HG03159 (cell line): Measurements from ENCODE around the gene PIAS4.

Experiments used
- ATAC-seq: cut with Tn5 transposase; IDR thresholded peaks from one replicate; pipeline ENCODE4 v1.9.1; 2021; ENCODE audit warnings: mild to moderate bottlenecking, moderate library complexity; ENCODE audit not compliant: unreplicated experiment

PIAS4 gene

DNA sequence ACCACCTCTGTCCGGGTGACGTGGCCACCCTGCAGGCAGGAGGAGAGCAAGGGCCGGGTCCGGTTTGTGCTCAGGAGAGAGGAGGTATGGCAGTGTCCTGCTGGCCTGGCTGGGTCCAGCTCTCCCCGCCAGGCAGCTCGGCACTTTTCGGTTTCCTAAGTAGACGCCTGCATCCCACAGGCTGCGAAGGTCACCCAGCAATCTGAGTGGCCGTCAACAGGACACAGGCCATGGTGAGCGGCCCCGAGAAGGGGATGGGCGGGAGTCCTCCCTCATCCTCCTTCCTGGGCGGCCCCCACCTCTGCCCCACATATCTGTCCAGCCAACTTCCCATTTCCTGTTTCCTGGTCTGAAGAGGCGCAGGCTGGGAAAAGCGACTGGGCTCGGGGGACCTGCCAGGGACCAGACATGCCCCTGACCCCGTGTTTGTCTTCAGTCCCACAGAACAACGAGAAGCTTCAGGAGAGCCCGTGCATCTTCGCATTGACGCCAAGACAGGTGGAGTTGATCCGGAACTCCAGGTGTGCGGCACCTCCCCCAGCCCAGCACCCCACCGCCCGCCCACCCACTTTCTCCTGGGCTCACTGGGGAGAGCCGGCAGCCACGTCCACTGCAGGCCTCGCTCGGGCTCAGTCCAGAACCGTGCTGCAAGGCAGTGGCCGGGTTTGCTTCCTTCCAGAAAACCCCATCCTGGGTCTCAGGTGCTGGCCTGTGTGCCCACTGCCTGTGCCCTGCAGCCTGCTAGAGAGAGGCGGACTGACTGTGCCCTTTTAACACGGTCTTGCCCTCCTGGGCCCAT, 16.3 kb downstream of the PIAS4 start:
- ATAC-seq: no peak

- no peak for ATAC-seq
Measured at GRCh38 chr19:4025317-4025716, 17.8 kb downstream of the PIAS4 start.

DNA sequence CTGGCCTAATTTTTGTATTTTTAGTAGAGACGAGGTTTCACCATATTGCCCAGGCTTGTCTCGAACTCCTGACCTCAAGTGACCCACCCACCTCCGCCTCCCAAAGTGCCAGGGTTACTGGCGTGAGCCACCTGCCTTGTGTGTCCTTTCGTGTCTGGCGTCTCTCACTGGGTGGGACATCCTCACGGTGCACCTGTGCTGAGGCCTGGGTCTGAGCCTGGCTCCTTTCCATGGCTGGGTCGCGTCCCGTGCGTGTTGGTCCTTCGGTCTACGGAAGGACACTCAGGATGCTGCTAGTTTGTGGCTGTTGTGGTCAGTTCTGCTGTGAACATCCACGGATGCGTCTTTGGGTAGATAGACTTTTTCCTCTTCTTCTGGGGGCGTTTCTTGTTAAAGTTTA, 19.6 kb downstream of the PIAS4 start:
- no peak for ATAC-seq

- ATAC-seq: no peak
Measured at GRCh38 chr19:4028334-4029246, 21.1 kb downstream of the PIAS4 start.

DNA sequence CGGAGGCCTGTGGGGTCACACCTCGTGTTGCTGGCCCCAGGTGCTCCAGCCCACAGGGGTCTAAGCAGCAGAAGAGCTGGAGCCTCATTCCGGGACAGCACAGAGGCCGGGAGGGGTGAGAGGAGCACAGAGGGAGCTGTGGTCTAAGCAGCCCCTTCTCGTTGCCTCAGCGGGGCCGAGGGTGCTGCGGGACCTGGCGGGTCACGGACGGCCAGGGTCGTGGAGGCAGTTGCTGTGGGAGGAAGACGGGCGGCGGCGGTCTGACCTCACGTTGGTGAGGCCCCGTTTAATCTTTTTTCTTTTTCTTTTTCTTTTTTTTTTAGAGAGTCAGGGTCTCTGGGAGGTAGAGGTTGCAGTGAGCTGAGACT, 21.7 kb downstream of the PIAS4 start:
- ATAC-seq: no peak

GRCh38 chr19:4030552-4030951, 23.0 kb downstream of the PIAS4 start:
- no peak for ATAC-seq

- ATAC-seq: no peak
Measured at GRCh38 chr19:4030981-4031380, 23.4 kb downstream of the PIAS4 start.

GRCh38 chr19:4031420-4031819, 23.9 kb downstream of the PIAS4 start:
- no peak for ATAC-seq

DNA sequence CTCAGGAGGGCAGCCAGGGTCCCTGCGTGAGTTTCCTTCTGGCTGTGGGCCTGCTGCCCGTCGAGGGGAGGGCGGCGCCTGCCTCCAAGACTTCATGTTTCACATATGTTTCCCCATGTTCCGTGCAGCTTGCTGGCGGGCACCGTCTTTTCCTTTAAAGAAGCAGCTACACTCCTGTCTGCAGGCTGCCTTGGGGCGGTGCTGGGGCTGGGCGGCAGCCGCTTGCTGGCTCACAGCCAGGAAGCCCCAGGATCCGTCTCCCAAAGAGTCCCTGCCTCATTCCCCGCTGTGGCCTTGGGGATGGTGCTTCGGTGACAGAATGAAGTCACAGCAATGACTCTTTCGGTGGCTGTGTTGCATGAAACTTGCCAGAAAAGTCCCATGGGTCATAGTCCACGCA, 24.9 kb downstream of the PIAS4 start:
- ATAC-seq: no peak

DNA sequence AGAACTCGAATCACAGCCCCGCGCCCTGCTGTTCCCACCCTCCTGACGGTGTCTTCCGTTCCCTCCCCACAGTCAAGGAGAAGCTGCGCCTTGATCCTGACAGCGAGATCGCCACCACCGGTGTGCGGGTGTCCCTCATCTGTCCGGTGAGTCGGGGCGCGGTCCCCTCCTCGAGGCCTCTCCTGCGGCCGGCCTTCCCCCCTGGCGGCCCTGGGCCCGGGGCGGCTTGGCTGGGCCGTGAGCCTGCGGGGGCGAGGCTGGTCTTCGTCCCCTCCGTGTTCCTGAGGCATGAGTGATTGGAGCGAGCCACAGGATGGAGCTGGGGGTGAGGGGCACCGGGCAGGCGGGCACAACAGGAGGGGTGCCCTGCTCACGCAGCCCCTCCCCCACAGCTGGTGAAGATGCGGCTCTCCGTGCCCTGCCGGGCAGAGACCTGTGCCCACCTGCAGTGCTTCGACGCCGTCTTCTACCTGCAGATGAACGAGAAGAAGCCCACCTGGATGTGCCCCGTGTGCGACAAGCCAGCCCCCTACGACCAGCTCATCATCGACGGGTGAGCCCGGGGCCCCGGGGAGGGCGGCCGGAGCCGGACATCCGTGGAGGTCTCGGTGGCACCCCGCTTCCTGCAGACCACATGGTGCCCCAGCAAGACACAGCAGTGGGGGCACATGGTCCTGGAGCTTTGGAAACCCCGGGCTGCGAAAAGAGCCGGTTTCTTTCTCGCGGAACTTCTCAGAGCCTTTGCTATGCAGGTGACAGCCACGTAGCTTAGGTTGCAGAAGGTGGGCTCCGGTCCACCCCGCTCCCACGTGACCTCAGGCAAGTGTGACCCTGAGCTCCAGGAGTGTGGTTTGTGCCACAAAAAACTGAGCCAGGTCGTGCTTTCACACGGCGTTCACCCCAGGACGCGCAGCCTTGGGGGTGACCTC, 25.8 kb downstream of the PIAS4 start:
- ATAC-seq: no peak

DNA sequence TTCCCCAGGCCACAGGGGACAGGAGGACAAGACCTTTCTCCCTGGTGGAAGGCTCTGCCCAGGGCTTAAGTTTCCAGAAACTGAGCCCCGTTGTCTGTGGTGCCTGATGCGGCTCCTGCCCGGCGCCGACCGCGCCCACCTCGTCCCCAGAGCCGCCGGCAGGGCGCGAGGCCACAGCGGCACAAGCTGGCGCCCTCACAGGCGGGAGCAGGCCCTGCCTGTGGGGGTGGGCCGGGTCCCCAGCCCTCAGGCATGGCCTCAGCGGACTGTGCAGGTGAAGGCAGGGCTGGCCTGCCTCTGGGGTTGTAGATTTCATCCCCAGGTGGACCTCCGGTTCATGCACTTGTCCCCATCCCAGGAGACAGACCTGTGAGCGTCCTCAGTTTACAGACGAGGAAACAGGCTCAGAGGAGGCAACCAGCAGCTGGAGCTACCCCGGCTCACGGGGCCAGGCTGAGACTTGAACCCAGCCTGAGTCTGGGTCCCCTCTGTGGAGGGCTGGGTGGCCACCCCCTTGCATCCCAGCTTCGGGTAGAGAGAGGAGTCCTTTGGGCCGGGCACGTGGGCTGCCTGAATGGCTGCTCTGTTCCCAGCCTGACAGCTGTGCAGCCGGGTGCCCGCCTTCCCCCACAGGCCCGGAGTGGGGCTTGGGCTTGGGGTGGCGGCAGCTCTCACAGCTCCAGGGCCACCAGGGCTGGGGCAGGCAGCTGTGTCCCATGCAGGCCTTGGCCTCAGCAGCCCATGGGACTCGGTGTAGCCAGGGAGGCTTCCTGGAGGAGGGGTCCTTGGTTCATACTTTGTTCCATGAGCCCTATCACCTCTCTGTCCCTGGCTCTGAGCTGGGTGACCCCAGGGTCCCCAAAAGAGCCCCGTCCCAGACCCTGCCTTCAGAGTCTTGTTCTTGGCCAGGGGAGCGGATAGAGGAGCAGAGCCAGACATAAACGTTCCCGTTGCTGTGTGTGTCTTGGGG, 26.8 kb downstream of the PIAS4 start:
- no peak for ATAC-seq

- ATAC-seq: no peak
Measured at GRCh38 chr19:4035018-4035566, 27.6 kb downstream of the PIAS4 start.

DNA sequence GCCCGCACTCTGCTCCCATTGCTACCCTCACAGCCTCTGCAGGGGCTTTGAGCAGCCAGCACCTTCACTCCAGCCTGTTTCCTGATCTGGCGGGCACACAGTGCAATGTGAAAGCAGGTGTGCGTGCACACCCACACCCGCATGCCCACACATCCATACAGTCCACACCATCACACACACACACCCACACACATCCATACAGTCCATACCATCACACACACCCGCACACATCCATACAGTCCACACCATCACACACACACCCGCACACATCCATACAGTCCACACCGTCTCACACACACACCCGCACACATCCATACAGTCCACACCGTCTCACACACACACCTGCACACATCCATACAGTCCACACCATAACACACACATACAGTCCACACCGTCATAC, 28.0 kb downstream of the PIAS4 start:
- no peak for ATAC-seq

GRCh38 chr19:4036576-4037300, 29.2 kb downstream of the PIAS4 start:
- no peak for ATAC-seq

DNA sequence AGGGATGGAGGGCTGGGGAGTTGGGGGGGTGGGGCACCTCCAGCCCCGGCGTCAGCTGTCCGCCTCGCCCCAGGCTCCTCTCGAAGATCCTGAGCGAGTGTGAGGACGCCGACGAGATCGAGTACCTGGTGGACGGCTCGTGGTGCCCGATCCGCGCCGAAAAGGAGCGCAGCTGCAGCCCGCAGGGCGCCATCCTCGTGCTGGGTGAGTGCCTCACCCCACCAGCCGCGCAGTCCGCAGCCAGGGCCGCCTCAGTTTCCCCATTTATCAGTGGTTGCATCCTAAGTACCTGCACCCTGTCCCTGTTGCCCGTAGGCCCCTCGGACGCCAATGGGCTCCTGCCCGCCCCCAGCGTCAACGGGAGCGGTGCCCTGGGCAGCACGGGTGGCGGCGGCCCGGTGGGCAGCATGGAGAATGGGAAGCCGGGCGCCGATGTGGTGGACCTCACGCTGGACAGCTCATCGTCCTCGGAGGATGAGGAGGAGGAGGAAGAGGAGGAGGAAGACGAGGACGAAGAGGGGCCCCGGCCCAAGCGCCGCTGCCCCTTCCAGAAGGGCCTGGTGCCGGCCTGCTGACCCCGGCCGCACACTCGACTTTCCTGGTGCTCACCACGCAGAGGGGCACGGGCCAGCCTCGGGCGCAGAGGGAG, 29.9 kb downstream of the PIAS4 start:
- no peak for ATAC-seq

- no peak for ATAC-seq
Measured at GRCh38 chr19:4038057-4038456, 30.5 kb downstream of the PIAS4 start.

GRCh38 chr19:4038661-4039423, 31.3 kb downstream of the PIAS4 start:
- ATAC-seq: no peak
